Suprapubic skin (tissue), 4 donors: Measurements from ENCODE around the gene PAOX.

Experiments used
- CTCF ChIP-seq, 2 donors: fragments of 200-600 bp in 1 of 2; fragments of 450-650 bp in 1 of 2; sonication (generic) in 1 of 2; IDR thresholded peaks; one replicate each; pipeline ENCODE4 v1.5.1; 2016 to 2019; ENCODE audit warnings: antibody characterized with exemption in 2 of 2, mild to moderate bottlenecking in 1 of 2, moderate library complexity in 1 of 2
- EP300 ChIP-seq: sonication (generic); formaldehyde crosslinking; IDR thresholded peaks from one replicate; pipeline ENCODE4 v1.6.1; 2017; ENCODE audit warnings: antibody characterized with exemption
- POLR2A ChIP-seq, 2 donors: fragments of 450-650 bp; IDR thresholded peaks; one replicate each; pipeline ENCODE4 v1.6.1; 2017; ENCODE audit warnings: antibody characterized with exemption in 2 of 2, mild to moderate bottlenecking in 2 of 2, moderate library complexity in 2 of 2
- POLR2AphosphoS5 ChIP-seq, 3 donors: sonication (generic); formaldehyde crosslinking; IDR thresholded peaks; one replicate each; pipeline ENCODE4 v1.6.1; 2017; ENCODE audit warnings: antibody characterized with exemption in 3 of 3

DNA sequence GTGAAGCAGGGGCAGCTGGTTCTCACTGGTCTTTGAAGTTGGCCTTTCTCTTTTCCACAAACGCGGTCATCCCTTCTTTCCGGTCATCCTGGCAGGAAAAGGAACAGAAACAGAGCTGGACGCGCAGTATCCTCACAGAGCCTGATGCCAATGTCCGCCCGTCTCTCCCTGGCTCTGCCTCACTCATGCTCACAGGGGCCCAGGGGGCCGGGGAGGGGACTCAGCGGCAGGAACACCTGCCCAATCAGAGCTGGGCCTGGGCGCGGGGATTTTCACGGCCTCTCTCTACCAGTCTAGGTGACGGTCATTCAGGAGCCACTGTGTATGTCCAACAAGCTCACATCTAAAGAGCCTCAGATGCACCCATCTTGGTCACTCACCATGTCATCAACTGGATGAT is 16.2 kb upstream of the PAOX start:
- TF ChIP-seq CTCF (IDR thresholded peaks at IDR 0.05) (no peak), POLR2AphosphoS5 (IDR thresholded peaks at IDR 0.05) (no peak), POLR2A (IDR thresholded peaks at IDR 0.05) (no peak), EP300 (no peak)
